ENCODE data around the gene CYP4F22.
"Not testable (repeated sequence)": the region's sequence is repeated elsewhere in the genome, so short reads cannot be mapped to it uniquely, and the experiment has no call there.

CYP4F22 gene

GRCh38 chr19:15524781-15525180 is 16.5 kb downstream of the CYP4F22 start:
- Histone ChIP-seq H3K36me3 (ENCODE audit: control insufficient read depth in 4 of 4, insufficient read depth in 4 of 4, low read length in 3 of 4) (peaks cover 0 to 8% (median 0%) of the 10 kb centered on the region in 4 experiments), H3K27me3 (replicated peaks in 2 of 5; ENCODE audit: control insufficient read depth in 4 of 5, insufficient read depth in 5 of 5, low read length in 4 of 5) (peaks cover 0 to 3% (median 0%) of the 10 kb centered on the region in 5 experiments), H3K27ac (ENCODE audit: insufficient read depth in 1 of 2, low read depth in 1 of 2, low read length in 2 of 2, poor library complexity in 1 of 2, severe bottlenecking in 2 of 2) (no peak overlapping the region), H3K4me1 (ENCODE audit: control extremely low read depth in 1 of 4, control insufficient read depth in 4 of 4, insufficient read depth in 4 of 4, low read length in 3 of 4) (peaks cover 0 to 3% (median 0%) of the 10 kb centered on the region in 4 experiments), H3K9me3 (ENCODE audit: control extremely low read depth in 1 of 5, control insufficient read depth in 4 of 5, insufficient read depth in 2 of 5, low read depth in 1 of 5, low read length in 4 of 5) (peaks cover 0 to 3% (median 0%) of the 10 kb centered on the region in 5 experiments), H3K4me3 (ENCODE audit: control insufficient read depth in 1 of 7, extremely low read depth in 1 of 7, insufficient read depth in 4 of 7, low read depth in 2 of 7, low read length in 6 of 7) (no peak overlapping the region)
- DNase-seq, result no peak
- 87% methylated on average over 4 of the region's 5 CpGs for WGBS (ENCODE audit: insufficient coverage)
- CTCF ChIA-PET, result no interaction called here
- POLR2A ChIA-PET, result no interaction called here

GRCh38 chr19:15525291-15525690 is 17.0 kb downstream of the CYP4F22 start:
- peaks cover 0 to 13% (median 0%) of the 10 kb centered on the region in 4 experiments for H3K36me3 ChIP-seq (ENCODE audit: control insufficient read depth in 4 of 4, insufficient read depth in 4 of 4, low read length in 3 of 4)
- peaks cover 0 to 3% (median 0%) of the 10 kb centered on the region in 5 experiments for H3K27me3 ChIP-seq (replicated peaks in 2 of 5; ENCODE audit: control insufficient read depth in 4 of 5, insufficient read depth in 5 of 5, low read length in 4 of 5)
- no peak overlapping the region for H3K4me3 ChIP-seq (ENCODE audit: control insufficient read depth in 1 of 7, extremely low read depth in 1 of 7, insufficient read depth in 4 of 7, low read depth in 2 of 7, low read length in 6 of 7)
- no peak for DNase-seq
- CTCF ChIA-PET, result interaction anchor here (1.0 to 1.4 kb wide), 2 partner anchors 21 to 30 kb away, joined by 4 to 5 read pairs; no protein-coding TSS in a partner anchor
- H3K27ac ChIP-seq (ENCODE audit: insufficient read depth in 1 of 2, low read depth in 1 of 2, low read length in 2 of 2, poor library complexity in 1 of 2, severe bottlenecking in 2 of 2), result no peak overlapping the region
- peaks cover 0 to 3% (median 0%) of the 10 kb centered on the region in 4 experiments for H3K4me1 ChIP-seq (ENCODE audit: control extremely low read depth in 1 of 4, control insufficient read depth in 4 of 4, insufficient read depth in 4 of 4, low read length in 3 of 4)
- 95% methylated on average over 8 of the region's 15 CpGs for WGBS (ENCODE audit: insufficient coverage)
- H3K9me3 ChIP-seq (ENCODE audit: control extremely low read depth in 1 of 5, control insufficient read depth in 4 of 5, insufficient read depth in 2 of 5, low read depth in 1 of 5, low read length in 4 of 5), result peaks cover 0 to 7% (median 3%) of the 10 kb centered on the region in 5 experiments
- POLR2A ChIA-PET, result no interaction called here

- H3K27ac ChIP-seq (ENCODE audit: insufficient read depth in 1 of 2, low read depth in 1 of 2, low read length in 2 of 2, poor library complexity in 1 of 2, severe bottlenecking in 2 of 2), result no peak overlapping the region
- DNase-seq, result no peak
- H3K4me3 ChIP-seq (ENCODE audit: control insufficient read depth in 1 of 7, extremely low read depth in 1 of 7, insufficient read depth in 4 of 7, low read depth in 2 of 7, low read length in 6 of 7), result no peak overlapping the region
- peaks cover 0 to 18% (median 0%) of the 10 kb centered on the region in 4 experiments for H3K36me3 ChIP-seq (ENCODE audit: control insufficient read depth in 4 of 4, insufficient read depth in 4 of 4, low read length in 3 of 4)
- WGBS (ENCODE audit: insufficient coverage), result 89% methylated on average over 1 of the region's 2 CpGs
- peaks cover 0 to 7% (median 4%) of the 10 kb centered on the region in 5 experiments for H3K9me3 ChIP-seq (ENCODE audit: control extremely low read depth in 1 of 5, control insufficient read depth in 4 of 5, insufficient read depth in 2 of 5, low read depth in 1 of 5, low read length in 4 of 5)
- POLR2A ChIA-PET, result no interaction called here
- CTCF ChIA-PET, result interaction anchor here (0.6 to 1.4 kb wide), 3 partner anchors 22 to 56 kb away, joined by 3 to 5 read pairs (median 4); no protein-coding TSS in a partner anchor
- peaks cover 0 to 3% (median 0%) of the 10 kb centered on the region in 5 experiments for H3K27me3 ChIP-seq (replicated peaks in 2 of 5; ENCODE audit: control insufficient read depth in 4 of 5, insufficient read depth in 5 of 5, low read length in 4 of 5)
- H3K4me1 ChIP-seq (ENCODE audit: control extremely low read depth in 1 of 4, control insufficient read depth in 4 of 4, insufficient read depth in 4 of 4, low read length in 3 of 4), result peaks cover 0 to 3% (median 0%) of the 10 kb centered on the region in 4 experiments
Observed at GRCh38 chr19:15526408-15526807, 18.1 kb downstream of the CYP4F22 start.

GRCh38 chr19:15527705-15528104 is 19.4 kb downstream of the CYP4F22 start:
- Histone ChIP-seq H3K27me3 (replicated peaks in 2 of 5; ENCODE audit: control insufficient read depth in 4 of 5, insufficient read depth in 5 of 5, low read length in 4 of 5) (peaks cover 0 to 3% (median 0%) of the 10 kb centered on the region in 5 experiments), H3K27ac (ENCODE audit: insufficient read depth in 1 of 2, low read depth in 1 of 2, low read length in 2 of 2, poor library complexity in 1 of 2, severe bottlenecking in 2 of 2) (no peak overlapping the region), H3K36me3 (ENCODE audit: control insufficient read depth in 4 of 4, insufficient read depth in 4 of 4, low read length in 3 of 4) (peaks cover 0 to 18% (median 0%) of the 10 kb centered on the region in 4 experiments), H3K9me3 (ENCODE audit: control extremely low read depth in 1 of 5, control insufficient read depth in 4 of 5, insufficient read depth in 2 of 5, low read depth in 1 of 5, low read length in 4 of 5) (peaks cover 0 to 7% (median 4%) of the 10 kb centered on the region in 5 experiments), H3K4me1 (ENCODE audit: control extremely low read depth in 1 of 4, control insufficient read depth in 4 of 4, insufficient read depth in 4 of 4, low read length in 3 of 4) (peaks cover 0 to 3% (median 2%) of the 10 kb centered on the region in 4 experiments), H3K4me3 (ENCODE audit: control insufficient read depth in 1 of 7, extremely low read depth in 1 of 7, insufficient read depth in 4 of 7, low read depth in 2 of 7, low read length in 6 of 7) (no peak overlapping the region)
- 97% methylated on average over 3 of the region's 3 CpGs for WGBS (ENCODE audit: insufficient coverage)
- DNase-seq, result no peak
- ChIA-PET CTCF (no interaction called here), POLR2A (no interaction called here)

- CTCF ChIA-PET, result interaction anchor here (1.6 kb wide), 1 partner anchor 110 kb away, joined by 3 read pairs; no protein-coding TSS in a partner anchor
- Histone ChIP-seq H3K27ac (ENCODE audit: insufficient read depth in 1 of 2, low read depth in 1 of 2, low read length in 2 of 2, poor library complexity in 1 of 2, severe bottlenecking in 2 of 2) (no peak overlapping the region), H3K4me1 (ENCODE audit: control extremely low read depth in 1 of 4, control insufficient read depth in 4 of 4, insufficient read depth in 4 of 4, low read length in 3 of 4) (peaks cover 0 to 11% (median 7%) of the 10 kb centered on the region in 4 experiments), H3K9me3 (ENCODE audit: control extremely low read depth in 1 of 5, control insufficient read depth in 4 of 5, insufficient read depth in 2 of 5, low read depth in 1 of 5, low read length in 4 of 5) (peaks cover 0 to 7% (median 4%) of the 10 kb centered on the region in 5 experiments), H3K4me3 (ENCODE audit: control insufficient read depth in 1 of 7, extremely low read depth in 1 of 7, insufficient read depth in 4 of 7, low read depth in 2 of 7, low read length in 6 of 7) (no peak overlapping the region), H3K27me3 (replicated peaks in 2 of 5; ENCODE audit: control insufficient read depth in 4 of 5, insufficient read depth in 5 of 5, low read length in 4 of 5) (peaks cover 0 to 2% (median 0%) of the 10 kb centered on the region in 5 experiments), H3K36me3 (ENCODE audit: control insufficient read depth in 4 of 4, insufficient read depth in 4 of 4, low read length in 3 of 4) (peaks cover 0 to 18% (median 0%) of the 10 kb centered on the region in 4 experiments)
- POLR2A ChIA-PET, result no interaction called here
- 82% methylated on average over 6 of the region's 8 CpGs for WGBS (ENCODE audit: insufficient coverage)
- no peak for DNase-seq
Observed at GRCh38 chr19:15529774-15530372, 21.5 kb downstream of the CYP4F22 start.

GRCh38 chr19:15532779-15533521 is 24.6 kb downstream of the CYP4F22 start:
- Histone ChIP-seq H3K4me1 (ENCODE audit: control extremely low read depth in 1 of 4, control insufficient read depth in 4 of 4, insufficient read depth in 4 of 4, low read length in 3 of 4) (peaks cover 0 to 11% (median 7%) of the 10 kb centered on the region in 4 experiments), H3K36me3 (ENCODE audit: control insufficient read depth in 4 of 4, insufficient read depth in 4 of 4, low read length in 3 of 4) (peaks cover 0 to 21% (median 0%) of the 10 kb centered on the region in 4 experiments), H3K4me3 (ENCODE audit: control insufficient read depth in 1 of 7, extremely low read depth in 1 of 7, insufficient read depth in 4 of 7, low read depth in 2 of 7, low read length in 6 of 7) (no peak overlapping the region), H3K27me3 (replicated peaks in 2 of 5; ENCODE audit: control insufficient read depth in 4 of 5, insufficient read depth in 5 of 5, low read length in 4 of 5) (no peaks in the 10 kb centered on the region), H3K9me3 (ENCODE audit: control extremely low read depth in 1 of 5, control insufficient read depth in 4 of 5, insufficient read depth in 2 of 5, low read depth in 1 of 5, low read length in 4 of 5) (peaks cover 0 to 7% (median 4%) of the 10 kb centered on the region in 5 experiments), H3K27ac (ENCODE audit: insufficient read depth in 1 of 2, low read depth in 1 of 2, low read length in 2 of 2, poor library complexity in 1 of 2, severe bottlenecking in 2 of 2) (no peak overlapping the region)
- peak; percentile 44 to 64 (median 57) for DNase-seq
- ChIA-PET CTCF (no interaction called here), POLR2A (no interaction called here)
- WGBS (ENCODE audit: insufficient coverage), result no CpG with 5 or more reads among the region's 2 CpGs

- peaks cover 0 to 11% (median 7%) of the 10 kb centered on the region in 4 experiments for H3K4me1 ChIP-seq (ENCODE audit: control extremely low read depth in 1 of 4, control insufficient read depth in 4 of 4, insufficient read depth in 4 of 4, low read length in 3 of 4)
- 90% methylated on average over 1 of the region's 4 CpGs for WGBS (ENCODE audit: insufficient coverage)
- CTCF ChIA-PET; DNase-seq; H3K4me3 ChIP-seq (ENCODE audit: control insufficient read depth in 1 of 7, extremely low read depth in 1 of 7, insufficient read depth in 4 of 7, low read depth in 2 of 7, low read length in 6 of 7); H3K27me3 ChIP-seq (replicated peaks in 2 of 5; ENCODE audit: control insufficient read depth in 4 of 5, insufficient read depth in 5 of 5, low read length in 4 of 5); H3K9me3 ChIP-seq (ENCODE audit: control extremely low read depth in 1 of 5, control insufficient read depth in 4 of 5, insufficient read depth in 2 of 5, low read depth in 1 of 5, low read length in 4 of 5); POLR2A ChIA-PET; H3K27ac ChIP-seq (ENCODE audit: insufficient read depth in 1 of 2, low read depth in 1 of 2, low read length in 2 of 2, poor library complexity in 1 of 2, severe bottlenecking in 2 of 2): not testable (repeated sequence)
- H3K36me3 ChIP-seq (ENCODE audit: control insufficient read depth in 4 of 4, insufficient read depth in 4 of 4, low read length in 3 of 4), result peaks cover 0 to 22% (median 0%) of the 10 kb centered on the region in 4 experiments
Observed at GRCh38 chr19:15533522-15533830, 25.2 kb downstream of the CYP4F22 start.

All from common myeloid progenitor, CD34-positive (primary cell).